MM.1S (cell line): ENCODE data around the gene C22orf15.

Experiments
- DNase-seq: peaks from one replicate; pipeline ENCODE4 v3.0.0-alpha.2; 2015
- H2AFZ ChIP-seq: fragments of 300-600 bp; sonication (generic); 2 replicates; pipeline ENCODE4 v1.6.0; 2016; ENCODE audit warnings: antibody characterized with exemption, low read length
- H3F3A ChIP-seq: fragments of 300-600 bp; sonication (generic); 2 replicates; pipeline ENCODE4 v1.6.1; 2016; ENCODE audit warnings: mild to moderate bottlenecking, antibody characterized with exemption, low read length, moderate library complexity, mixed read lengths; ENCODE audit not compliant: insufficient read depth
- H3K27ac ChIP-seq: fragments of 300-600 bp; sonication (generic); 2 replicates; pipeline ENCODE4 v1.5.1; 2016; ENCODE audit warnings: mild to moderate bottlenecking, low read length
- H3K27me3 ChIP-seq: fragments of 300-600 bp; sonication (generic); replicated peaks from 2 replicates; pipeline ENCODE4 v1.6.0; 2016; ENCODE audit warnings: low read length; ENCODE audit not compliant: insufficient read depth
- H3K36me3 ChIP-seq: fragments of 300-600 bp; sonication (generic); replicated peaks from 2 replicates; pipeline ENCODE4 v1.6.1; 2016; ENCODE audit warnings: mild to moderate bottlenecking, low read length, mixed read lengths; ENCODE audit not compliant: insufficient read depth
- H3K4me1 ChIP-seq: fragments of 300-600 bp; sonication (generic); 2 replicates; pipeline ENCODE4 v1.6.1; 2016; ENCODE audit warnings: low read length, mixed read lengths
- H3K4me2 ChIP-seq: fragments of 300-600 bp; sonication (generic); 2 replicates; pipeline ENCODE4 v1.6.0; 2016; ENCODE audit warnings: low read depth, low read length
- H3K4me3 ChIP-seq: fragments of 300-600 bp; sonication (generic); 2 replicates; pipeline ENCODE4 v1.5.1; 2016; ENCODE audit warnings: low read length, mixed read lengths
- H3K79me2 ChIP-seq: fragments of 300-600 bp; sonication (generic); 2 replicates; pipeline ENCODE4 v1.6.1; 2016; ENCODE audit warnings: mixed run types, low read length, mixed read lengths
- H3K9ac ChIP-seq: fragments of 300-600 bp; sonication (generic); 2 replicates; pipeline ENCODE4 v1.6.1; 2016; ENCODE audit warnings: low read length, mixed read lengths
- H3K9me2 ChIP-seq: fragments of 300-600 bp; sonication (generic); replicated peaks from 2 replicates; pipeline ENCODE4 v1.6.1; 2016; ENCODE audit warnings: mild to moderate bottlenecking, low read length, mixed read lengths; ENCODE audit not compliant: insufficient read depth
- H3K9me3 ChIP-seq: fragments of 300-600 bp; sonication (generic); replicated peaks from 2 replicates; pipeline ENCODE4 v1.6.1; 2016; ENCODE audit warnings: mild to moderate bottlenecking, low read length, mixed read lengths; ENCODE audit not compliant: insufficient read depth
- H4K20me1 ChIP-seq: fragments of 300-600 bp; sonication (generic); 2 replicates; pipeline ENCODE4 v1.6.1; 2016; ENCODE audit warnings: mild to moderate bottlenecking, low read length, moderate library complexity, mixed read lengths; ENCODE audit not compliant: insufficient read depth
- EZH2 ChIP-seq: fragments of 300-600 bp; sonication (generic); optimal IDR thresholded peaks from 2 replicates; pipeline ENCODE3; 2017; ENCODE audit warnings: low read depth, mild to moderate bottlenecking, antibody characterized with exemption, low read length, mixed read lengths
- EZH2phosphoT487 ChIP-seq: fragments of 300-600 bp; sonication (generic); IDR thresholded peaks from 2 replicates; pipeline ENCODE4 v1.6.1; 2018; ENCODE audit warnings: antibody characterized with exemption, low read length
- TF ChIP-seq, protein P1 (sequence below): fragments of 300-600 bp; sonication (generic); IDR thresholded peaks from 2 replicates; pipeline ENCODE4 v1.5.1; 2016; ENCODE audit warnings: antibody characterized with exemption, low read length, mixed read lengths

Gene C22orf15

DNA sequence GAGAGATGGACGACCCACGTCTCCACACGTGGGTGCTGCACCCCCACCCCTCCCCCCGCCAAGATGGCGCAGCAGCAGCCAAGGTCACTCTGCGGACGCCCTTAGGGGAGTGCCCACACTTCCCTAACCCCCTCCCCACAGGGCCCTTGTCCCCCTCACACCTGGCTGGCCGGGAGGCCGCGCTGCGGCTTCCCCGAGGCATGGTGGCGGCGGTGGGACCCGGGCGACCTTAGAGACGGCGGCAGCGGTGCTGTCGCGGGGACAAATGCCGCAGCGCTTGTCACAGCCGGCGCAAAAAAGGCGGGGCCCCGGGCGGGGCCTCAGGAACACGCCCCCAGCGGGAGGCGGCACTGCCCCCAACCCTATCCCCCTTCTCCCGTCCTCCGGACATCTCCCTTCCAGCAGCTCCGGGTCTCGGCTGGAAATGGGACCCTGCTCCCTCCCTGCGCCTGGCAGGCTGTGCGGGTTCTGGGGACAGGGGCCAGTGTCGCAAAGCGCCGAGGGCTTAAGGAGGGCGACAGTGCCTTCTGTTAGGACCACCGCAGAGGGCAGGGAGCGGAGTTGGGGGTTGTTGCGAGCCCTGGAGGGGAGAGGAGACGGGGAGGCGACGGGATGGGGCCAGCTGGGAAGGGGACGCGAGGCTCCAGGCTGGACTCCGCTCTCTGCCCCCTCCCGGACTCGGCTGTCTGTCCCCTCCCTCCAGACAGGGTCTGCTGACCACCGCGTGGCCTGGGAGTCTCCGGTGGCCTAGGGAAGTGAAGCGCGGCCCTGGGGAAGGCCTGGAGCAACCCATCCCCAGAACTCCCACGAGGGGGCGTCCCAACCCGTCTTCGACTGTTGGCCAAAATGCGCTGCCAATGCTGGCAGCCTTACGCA is 5.1 kb downstream of the C22orf15 start, which contains the start of gene CHCHD10:
Gene CHCHD10 (minus strand): TSS at position 300 of the 876 bp plus-strand sequence. CDS start 98 bp downstream, at position 202.
- Histone ChIP-seq H3K79me2 (peaks cover 34% of the 10 kb centered on the region), H3K4me3 (peak within 1 kb of the TSS; percentile 93), H3K9ac (peak within 1 kb of the TSS; percentile 83), H2AFZ (peak within 1 kb of the TSS; percentile 100), H3K9me2 (no peaks in the 10 kb centered on the region), H3K27me3 (no peaks in the 10 kb centered on the region), H3K4me2 (peak within 1 kb of the TSS; percentile 100), H4K20me1 (peaks cover 6% of the 10 kb centered on the region; the same call in 1 of the 2 replicates), H3F3A (peaks cover 7% of the 10 kb centered on the region), H3K36me3 (no peaks in the 10 kb centered on the region), H3K4me1 (peaks cover 7% of the 10 kb centered on the region), H3K27ac (peak within 1 kb of the TSS; percentile 49; the same call in 1 of the 2 replicates), H3K9me3 (no peaks in the 10 kb centered on the region)
- peak; percentile 78 for DNase-seq
- TF ChIP-seq, protein P1, sequence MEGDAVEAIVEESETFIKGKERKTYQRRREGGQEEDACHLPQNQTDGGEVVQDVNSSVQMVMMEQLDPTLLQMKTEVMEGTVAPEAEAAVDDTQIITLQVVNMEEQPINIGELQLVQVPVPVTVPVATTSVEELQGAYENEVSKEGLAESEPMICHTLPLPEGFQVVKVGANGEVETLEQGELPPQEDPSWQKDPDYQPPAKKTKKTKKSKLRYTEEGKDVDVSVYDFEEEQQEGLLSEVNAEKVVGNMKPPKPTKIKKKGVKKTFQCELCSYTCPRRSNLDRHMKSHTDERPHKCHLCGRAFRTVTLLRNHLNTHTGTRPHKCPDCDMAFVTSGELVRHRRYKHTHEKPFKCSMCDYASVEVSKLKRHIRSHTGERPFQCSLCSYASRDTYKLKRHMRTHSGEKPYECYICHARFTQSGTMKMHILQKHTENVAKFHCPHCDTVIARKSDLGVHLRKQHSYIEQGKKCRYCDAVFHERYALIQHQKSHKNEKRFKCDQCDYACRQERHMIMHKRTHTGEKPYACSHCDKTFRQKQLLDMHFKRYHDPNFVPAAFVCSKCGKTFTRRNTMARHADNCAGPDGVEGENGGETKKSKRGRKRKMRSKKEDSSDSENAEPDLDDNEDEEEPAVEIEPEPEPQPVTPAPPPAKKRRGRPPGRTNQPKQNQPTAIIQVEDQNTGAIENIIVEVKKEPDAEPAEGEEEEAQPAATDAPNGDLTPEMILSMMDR: peak; percentile 55
- TF ChIP-seq EZH2phosphoT487: no peak

DNA sequence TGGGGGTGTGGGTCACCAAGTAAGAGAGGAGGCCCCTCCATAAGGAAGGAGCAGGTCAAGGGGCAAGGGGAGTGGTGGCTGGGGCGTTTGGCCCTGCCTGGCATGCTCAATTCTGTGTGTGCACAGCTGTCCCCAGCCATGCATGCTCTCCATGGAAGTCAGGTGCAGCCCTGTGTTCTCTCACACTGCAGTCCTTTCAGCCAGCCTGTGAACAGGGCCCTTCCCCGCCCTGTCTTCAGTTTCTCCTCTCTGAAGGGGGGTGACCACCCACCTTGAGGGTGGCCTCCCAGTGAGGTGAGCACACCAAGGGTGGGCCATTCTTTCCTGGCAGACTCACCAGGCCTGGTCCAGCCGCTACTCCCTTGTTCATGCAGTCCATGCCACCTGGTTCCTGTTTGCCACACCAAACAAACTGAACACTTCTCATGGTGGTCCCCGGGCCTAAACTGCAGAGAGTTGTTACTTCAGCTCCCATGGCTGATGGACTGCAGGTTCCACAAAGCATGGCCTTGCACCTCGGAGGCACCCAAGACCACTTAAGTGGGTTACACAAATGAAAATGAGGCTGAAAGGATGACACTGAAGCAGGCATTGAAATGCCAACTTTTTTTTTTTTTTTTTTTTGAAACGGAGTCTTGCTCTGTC is 6.7 kb downstream of the C22orf15 start:
- DNase-seq: no peak
- no peaks in the 10 kb centered on the region for H3K9me3 ChIP-seq
- peaks cover 14% of the 10 kb centered on the region for H3K4me1 ChIP-seq
- no peak for TF ChIP-seq EZH2
- no peaks in the 10 kb centered on the region for H3K9me2 ChIP-seq
- no peak overlapping the region for H3K9ac ChIP-seq
- no peaks in the 10 kb centered on the region for H3K27me3 ChIP-seq
- H3F3A ChIP-seq: peaks cover 12% of the 10 kb centered on the region
- H4K20me1 ChIP-seq: peaks cover 6% of the 10 kb centered on the region; the same call in 1 of the 2 replicates
- H2AFZ ChIP-seq: no peak overlapping the region
- no peak overlapping the region for H3K4me3 ChIP-seq
- H3K36me3 ChIP-seq: no peaks in the 10 kb centered on the region
- peaks cover 34% of the 10 kb centered on the region for H3K79me2 ChIP-seq
- no peak overlapping the region for H3K4me2 ChIP-seq
- no peak overlapping the region for H3K27ac ChIP-seq

DNA sequence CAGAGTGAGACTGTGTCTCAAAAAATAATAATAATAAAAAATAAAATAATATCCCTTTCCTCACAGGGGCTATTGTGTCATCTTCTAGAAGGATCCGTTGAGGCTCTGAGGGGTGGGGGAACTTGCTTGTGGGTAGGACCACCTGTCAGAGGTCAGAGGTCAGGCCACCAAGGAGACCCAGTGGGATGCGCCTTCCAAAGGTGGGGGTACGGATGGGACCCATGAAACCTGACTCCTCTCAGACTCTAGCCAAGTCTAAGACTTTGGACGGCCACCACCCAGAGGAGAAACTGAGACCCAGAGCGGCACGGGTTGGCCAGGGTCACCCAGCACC is 9.5 kb downstream of the C22orf15 start:
- peak overlapping the region; percentile 96 for H3K4me2 ChIP-seq
- H2AFZ ChIP-seq: peak overlapping the region; percentile 94
- no peak for TF ChIP-seq EZH2
- TF ChIP-seq, protein P1: no peak
- no peak for TF ChIP-seq EZH2phosphoT487
- H3K79me2 ChIP-seq: peaks cover 9% of the 10 kb centered on the region
- peaks cover 14% of the 10 kb centered on the region for H3K4me1 ChIP-seq
- no peaks in the 10 kb centered on the region for H4K20me1 ChIP-seq
- no peak for DNase-seq
- peak overlapping the region; percentile 59 for H3K4me3 ChIP-seq
- H3K9me3 ChIP-seq: no peaks in the 10 kb centered on the region
- H3K27me3 ChIP-seq: no peaks in the 10 kb centered on the region
- H3K36me3 ChIP-seq: no peaks in the 10 kb centered on the region
- no peak overlapping the region for H3K27ac ChIP-seq
- H3K9me2 ChIP-seq: no peaks in the 10 kb centered on the region
- peaks cover 12% of the 10 kb centered on the region for H3F3A ChIP-seq
- peak overlapping the region; percentile 32; the same call in 1 of the 2 replicates for H3K9ac ChIP-seq
